HG02642 (cell line): Measurements from ENCODE around the gene GET3.

Source experiments
- ATAC-seq: cut with Tn5 transposase; IDR thresholded peaks from one replicate; pipeline ENCODE4 v1.9.1; 2021; ENCODE audit warnings: mild to moderate bottlenecking; ENCODE audit not compliant: unreplicated experiment, poor library complexity

GET3 gene

DNA sequence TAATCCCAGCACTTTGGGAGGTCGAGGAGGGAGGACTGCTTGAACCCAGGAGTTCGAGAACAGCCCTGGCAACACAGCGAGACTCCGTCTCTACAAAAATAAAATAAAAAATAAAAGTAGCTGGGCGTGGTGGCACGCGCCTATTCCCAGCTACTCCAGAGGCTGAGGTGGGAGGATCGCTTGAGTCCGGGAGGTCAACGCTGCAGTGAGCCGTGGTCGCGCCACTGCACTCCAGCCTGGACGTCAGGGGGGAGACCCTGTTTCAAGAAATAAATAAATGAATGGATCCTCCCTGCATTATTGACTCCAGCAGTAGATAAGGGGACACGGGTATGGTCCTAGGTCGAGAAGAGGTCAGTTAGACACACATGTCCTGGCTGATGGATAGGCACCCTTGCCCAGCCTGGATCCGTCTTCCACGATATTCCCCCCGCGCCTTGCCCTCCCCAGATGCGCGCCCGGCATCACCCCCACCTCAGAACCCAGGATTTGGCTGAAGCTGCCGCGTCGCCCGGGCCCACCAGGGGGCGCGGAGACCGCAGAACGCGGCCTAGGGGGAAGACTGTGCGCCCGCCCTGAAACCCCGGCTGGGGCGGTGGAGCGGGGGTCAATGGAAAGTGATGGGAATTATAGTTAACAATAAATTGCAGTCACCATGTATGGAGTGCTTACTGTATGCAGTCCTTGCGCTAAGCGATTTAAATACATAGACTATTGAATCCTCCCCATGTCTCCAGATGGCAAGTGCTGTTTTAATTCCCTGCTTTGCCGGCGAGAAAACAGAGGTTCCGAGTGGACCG is 40.1 kb downstream of the GET3 start:
- peak; percentile 34 for ATAC-seq

DNA sequence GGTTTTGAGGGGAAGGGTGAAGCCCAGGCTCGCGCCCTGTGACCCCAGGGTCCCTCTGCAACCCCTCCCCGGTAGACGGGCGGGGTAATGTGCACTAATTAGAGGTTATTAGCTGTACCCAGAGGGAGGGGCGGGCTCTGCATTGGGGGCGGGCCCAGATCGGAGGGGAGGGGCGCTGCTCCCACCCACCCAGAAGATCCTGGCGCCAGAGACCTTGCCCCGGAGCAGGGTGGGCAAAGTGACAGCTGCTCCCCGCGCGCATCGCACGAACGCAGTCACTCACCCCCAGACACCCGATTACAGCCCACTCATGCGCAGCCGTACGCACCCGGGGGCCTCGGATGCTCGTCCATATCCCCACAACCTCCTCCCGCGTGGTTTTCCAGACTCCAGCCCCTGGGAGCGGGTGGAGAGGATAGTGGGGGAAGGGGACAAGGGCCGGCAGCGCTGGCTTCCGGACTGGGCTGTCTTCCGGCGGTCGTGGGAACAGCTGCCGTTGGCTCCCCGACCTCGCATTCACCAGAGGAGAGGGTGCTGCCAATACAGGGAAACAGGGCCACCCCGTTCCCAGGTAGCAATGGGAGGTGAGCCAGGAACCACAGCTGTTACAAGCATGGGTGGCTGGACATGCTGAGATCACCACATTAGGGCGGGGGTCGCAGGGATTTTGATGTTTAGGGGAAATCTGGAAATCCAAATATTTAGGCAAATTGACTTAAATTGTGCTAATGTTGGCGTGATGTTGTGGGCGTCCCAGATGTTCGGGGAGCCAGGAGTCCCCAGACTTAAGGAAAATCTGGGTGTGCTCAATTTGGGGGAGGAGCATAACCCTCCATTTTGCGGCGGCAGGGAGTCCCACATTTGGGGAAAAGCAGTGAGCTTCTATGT is 41.0 kb downstream of the GET3 start:
- ATAC-seq = no peak

DNA sequence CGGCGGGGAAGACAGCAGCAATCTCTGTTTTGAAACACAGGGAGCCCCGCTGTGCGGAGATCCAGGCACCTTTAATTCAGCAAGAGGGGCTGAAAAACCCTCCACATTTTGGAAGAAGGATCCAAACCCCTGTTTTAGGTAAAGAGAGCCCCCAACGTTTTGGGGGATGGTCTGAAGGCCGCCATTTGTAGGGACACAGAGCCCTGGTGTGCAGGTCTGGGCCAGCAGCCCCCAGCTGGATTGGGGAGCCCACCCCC is 41.5 kb downstream of the GET3 start:
- ATAC-seq = no peak

DNA sequence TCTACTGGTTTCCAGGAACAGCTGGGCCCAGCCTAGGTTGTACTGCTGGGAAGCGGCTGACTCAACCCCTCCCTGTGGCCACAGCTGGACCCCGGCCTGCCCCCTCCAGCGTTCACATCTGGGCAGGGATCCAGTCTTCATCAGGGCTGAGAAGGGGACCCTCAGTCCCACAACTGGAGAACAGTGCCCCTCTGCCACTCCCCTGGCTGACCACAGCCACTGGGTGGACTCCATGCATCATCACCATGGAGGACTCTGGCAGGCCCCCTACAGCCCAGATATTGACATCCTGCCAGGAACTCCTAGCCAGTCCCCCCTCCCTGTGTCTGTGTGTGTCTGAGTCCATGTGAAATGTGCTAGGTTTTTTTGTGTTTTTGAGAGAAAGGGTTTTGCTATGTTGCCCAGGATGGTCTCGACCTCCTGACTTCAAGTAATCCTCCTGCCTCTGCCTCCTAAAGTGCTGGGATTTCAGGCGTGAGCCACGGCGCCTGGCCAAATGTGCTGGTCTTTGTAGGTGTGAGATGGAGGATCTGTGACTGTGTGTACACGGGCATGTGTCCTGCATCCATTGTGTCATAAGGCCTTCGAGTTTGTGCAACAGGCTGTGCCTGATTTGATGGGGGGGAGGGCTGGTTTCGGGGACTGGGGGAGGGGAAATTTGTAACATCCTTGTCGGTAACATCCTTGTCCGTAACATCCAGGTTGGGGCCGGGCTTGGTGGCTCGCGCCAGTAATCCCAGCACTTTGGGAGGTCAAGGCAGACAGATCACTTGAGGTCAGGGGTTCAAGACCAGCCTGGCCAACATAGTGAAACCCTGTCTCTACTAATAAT is 42.1 kb downstream of the GET3 start:
- no peak for ATAC-seq

DNA sequence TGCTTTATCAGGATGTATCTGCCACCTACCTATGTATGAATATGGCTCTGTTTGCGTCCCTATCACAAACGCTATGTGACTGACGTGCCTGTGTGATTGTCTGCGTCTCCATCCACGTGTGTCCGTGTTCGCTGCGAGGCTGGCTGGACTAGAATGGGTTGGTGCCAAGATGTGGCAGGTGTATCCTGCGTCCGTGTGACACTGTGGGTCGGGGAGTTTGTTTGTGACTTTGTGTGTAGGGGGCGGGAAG is 44.8 kb downstream of the GET3 start:
- no peak for ATAC-seq

DNA sequence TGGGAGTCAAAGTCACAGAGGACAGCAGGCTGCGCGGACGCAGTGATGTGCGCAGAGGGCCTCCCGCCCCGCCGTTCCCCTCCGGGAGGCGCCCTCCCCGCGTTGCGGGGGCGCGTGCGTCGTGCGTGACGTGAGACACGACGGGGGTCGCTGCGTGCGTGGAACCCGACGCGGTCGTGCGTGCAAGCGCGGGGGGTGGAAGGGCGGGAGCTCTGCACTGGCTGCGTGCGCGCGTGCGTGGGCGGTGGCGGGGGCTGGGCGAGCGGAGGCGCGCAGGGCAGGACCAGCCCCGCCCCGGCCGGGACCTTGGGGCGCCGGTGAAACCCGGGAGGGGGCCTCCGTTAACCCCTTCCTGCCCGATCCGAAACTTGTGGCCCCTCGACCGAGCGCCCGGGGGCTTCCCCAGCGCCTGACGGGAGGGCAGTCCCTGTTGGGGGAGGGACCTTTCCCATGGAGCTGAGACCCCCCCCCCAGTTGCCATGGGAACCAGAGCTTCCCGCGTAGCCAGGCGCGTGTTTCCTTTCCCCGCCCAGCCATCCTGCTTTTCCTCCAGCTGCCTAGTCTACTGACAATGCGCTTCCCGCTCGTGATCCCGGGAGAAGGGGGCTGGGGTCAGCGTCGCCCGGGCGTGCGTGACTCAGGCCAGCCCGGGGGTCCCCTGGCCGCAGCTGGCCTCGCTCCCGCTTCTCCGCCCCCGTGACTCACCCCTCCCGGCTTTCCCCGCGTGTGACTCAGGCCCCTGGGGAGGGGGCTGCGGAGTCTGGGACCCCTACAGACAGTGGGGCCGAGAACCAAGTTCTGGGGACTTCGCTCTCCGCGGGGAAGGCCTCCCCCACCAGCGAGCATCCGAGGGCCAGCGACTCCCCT is 45.4 kb downstream of the GET3 start:
- peak; percentile 52 for ATAC-seq

DNA sequence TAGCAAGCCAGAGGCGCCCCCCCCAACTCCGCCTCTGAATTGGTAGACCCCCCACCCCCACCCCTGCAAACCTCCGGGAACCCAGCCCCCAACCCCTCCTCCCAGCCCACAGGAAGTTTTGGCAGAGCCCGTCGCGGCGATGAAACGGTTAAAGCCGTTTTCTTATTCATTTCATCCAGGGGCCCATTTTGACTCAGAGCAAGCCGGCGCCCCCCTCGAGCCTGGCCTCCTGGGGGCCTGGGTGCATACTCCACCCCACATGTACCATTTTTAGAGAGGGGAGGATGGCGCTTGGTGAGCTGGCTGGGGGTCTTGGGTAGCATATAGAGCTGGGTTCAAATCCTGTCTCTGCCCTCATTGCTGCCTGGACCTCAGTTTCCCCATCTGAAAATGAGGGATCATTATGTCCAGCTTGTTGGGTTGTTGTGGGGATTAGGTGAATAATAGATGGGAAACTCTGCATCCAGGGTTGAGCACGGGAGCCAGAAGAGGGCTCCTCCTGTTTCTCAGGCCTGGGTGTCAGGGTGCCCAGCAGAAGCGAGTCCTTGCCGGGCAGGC is 46.1 kb downstream of the GET3 start:
- ATAC-seq = no peak

DNA sequence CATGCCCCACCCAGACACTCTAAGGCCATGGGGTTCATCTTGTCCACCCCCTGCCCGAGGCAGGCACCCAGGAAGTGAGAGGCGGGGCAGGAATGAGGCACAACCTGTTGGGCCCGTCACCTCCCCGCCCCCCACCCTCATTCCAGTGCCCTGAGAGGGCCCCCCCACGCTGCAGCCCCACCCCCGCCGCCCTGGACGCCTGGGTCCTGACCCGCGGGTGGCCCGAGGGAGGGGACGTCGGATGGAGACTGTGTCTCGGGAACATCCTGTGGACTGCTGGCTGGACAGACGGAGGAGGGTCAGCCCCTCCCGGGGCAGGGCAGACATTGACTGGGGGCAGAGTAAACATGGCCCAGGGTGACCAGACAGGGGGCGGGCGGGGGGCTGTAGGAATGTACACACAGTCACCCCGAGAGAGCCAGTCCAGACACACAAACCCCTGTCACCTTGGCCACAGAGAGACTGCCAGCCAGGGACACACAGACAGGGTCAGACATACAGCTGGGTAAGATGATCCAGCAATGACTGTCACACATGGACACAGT is 46.6 kb downstream of the GET3 start:
- ATAC-seq = no peak

DNA sequence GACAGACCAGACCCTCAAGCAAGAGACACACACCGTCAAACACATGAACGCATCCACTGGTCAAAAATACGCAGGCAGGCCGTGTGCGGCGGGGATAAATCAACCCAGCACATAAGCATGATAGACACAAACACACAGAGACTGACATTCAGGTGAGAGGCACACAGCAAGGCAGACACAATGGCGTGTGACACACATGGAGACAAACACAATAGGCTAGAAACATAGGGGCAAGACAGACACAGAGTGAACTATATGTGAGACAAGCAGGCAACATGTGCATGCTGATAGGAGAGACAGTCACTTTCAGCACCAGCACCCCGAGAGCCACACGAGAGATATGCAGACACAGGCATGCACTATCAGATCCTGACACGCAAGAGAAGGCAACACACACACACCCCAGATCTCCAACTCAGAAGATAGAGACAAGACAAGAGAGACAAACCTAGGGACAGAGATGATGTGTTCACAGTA is 47.1 kb downstream of the GET3 start:
- no peak for ATAC-seq

DNA sequence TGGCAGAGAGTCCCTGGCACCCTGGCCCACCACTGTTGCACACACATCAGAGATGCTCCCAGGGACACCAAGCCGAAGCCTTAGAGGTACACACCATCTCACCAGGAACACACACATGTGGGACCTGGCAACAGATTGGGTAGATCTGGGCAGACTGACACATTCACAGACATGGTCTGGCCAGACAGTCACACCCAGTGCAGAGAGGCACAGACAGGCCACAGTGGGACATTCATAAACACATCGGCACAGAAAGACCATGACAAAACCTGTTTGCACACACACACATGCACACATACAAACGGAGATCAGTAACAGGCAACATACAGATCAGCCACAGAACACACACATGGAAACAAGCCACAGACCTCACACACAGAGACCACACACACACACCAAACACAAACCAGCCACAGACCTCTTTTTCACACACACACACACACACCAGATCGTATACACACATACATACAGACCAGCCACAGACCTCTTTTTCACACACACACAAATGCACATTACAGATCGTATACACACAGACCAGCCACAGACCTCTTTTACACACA is 47.7 kb downstream of the GET3 start:
- no peak for ATAC-seq

DNA sequence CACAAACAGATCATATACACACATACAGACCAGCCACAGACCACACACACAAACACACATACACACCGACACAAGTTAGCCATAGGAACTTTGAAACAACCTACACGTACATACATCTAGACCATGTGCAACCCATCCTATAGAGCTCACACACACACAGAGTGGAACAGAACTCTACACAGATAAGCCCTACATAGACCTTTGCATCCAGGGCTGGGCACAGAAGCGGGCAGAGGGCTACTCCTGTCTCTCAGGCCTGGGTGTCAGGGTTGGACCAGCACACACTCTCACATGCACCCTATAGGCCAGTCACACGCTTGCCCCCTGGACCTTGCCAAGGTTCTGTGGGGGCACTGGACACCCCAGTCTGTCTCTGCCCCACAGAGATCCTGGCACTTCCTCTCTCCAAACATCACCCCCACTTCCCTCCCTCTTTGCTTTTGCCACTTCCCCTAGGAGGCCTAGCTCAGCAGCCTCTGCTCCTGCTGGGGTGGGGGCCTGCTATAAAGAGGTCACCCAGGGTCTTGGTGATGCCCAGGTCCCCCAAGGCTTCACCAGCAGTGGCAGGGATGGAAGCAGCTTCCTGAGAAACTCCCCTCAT is 48.2 kb downstream of the GET3 start:
- ATAC-seq = no peak

DNA sequence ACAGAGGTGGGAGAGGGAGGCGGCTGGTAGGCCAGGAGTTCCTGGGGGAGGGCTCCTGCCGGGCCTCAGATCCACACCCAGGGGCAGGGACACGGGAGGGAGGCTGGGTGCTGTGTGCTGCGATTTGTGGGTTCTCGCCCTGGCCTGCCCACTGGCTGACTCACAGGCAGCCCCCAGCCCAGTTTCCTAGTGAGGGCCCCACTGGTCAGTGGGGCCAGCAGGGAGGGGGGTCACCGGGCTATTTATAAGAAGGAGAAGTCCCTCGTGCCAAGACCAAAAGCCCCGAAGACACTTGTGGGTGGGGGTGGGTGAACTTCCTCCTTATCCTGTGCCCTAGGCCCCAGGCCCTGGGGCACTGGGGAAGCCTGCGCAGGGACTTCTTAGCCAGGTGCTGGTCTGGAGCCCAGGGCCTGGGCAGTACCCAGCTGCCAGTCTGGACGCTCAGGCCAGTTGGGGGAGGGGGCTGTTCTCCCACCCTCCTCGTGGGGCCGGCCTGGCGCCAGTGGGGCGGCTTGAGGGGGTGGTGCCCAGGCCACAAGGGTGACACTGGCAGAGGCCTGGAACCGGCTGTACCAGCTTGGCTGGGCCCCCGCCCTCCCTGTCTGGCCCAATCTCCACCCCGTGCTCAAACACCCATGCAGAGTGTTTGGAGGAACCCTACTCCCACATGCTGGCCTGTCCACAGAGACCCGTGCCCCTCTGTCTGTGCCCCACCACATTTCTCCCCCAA is 49.0 kb downstream of the GET3 start:
- ATAC-seq = no peak

DNA sequence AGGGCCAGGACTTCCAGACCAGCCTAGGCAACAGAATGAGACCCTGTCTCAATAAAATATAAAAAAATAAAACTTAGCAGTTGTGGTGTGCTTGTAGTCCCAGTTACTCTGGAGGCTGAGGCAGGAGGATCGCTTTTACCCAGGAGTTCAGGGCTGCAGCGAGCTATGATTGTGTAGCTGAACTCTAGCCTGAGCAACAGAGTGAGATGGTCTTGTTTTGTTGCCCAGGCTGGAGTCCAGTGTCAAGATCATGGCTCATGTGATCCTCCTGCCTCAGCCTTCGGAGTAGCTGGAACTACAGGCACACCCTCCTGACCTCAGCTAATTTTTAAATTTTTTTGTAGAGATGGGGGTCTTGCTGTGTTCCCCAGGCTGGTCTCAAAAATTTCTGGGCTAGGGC is 49.7 kb downstream of the GET3 start:
- no peak for ATAC-seq

DNA sequence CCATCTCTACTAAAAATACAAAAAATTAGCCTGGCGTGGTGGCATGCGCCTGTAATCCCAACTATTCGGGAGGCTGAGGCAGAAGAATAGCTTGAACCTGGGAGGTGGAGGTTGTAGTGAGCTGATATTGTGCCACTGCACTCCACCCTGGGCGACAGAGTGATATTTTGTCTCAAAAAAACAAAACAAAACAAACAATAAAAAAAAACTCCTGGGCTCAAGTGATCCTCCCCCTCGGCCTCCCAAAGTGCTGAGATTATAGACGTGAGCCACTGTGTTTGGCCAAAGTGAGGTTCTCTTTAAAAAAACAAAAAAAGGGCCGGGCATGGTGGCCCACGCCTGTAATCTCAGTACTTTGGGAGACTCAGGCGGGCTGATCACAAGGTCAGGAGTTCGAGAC is 50.2 kb downstream of the GET3 start:
- ATAC-seq = no peak

DNA sequence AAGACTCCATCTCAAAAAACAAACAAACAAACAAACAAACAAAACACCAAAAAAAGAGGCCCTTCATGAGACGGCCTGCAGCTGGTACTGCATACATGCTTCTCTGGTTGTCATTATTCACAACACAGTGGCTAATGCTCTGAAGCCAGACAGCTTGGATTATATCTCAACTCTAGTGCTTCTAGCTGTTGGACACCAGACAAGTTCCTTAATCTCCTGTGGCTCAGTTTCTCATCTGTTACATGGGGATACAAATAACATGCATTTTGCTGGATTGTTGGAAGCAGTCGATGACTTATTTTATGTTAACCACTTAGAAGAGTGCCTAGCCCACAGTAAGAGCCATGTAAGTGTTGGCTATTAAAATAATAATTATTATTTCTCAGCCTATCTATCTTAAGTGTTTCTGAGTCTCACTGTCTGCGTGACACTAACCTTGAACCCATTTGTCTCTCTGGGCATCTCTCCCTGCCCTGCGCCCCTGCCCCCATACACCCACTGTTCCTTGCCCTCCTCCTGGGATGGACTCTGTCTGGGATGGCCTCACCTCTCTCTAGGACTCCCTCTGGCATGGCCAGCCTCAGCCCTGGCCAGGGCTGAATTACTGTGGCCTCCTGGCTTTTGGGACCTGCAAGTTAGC is 50.9 kb downstream of the GET3 start:
- no peak for ATAC-seq

DNA sequence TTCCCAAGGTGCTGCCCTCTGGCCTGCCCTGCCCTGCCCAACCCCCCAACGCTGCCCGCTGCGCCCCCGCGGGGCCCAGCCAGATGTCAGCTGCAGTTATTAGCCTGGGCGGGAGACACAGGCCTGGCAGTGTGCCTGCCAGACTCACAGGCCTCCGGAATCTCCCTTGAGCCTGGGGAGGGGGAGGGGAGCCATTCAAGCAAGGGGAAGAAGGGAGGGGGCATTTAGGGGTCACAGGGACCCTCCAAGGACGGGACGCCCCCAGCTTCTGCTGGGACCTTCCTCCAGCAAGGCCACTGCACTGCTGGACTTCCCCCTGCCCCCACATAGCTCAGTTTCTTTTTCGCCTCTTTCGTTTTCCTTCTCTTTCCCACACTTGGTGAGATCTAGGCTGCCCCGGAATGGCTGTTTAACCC is 51.4 kb downstream of the GET3 start:
- no peak for ATAC-seq

DNA sequence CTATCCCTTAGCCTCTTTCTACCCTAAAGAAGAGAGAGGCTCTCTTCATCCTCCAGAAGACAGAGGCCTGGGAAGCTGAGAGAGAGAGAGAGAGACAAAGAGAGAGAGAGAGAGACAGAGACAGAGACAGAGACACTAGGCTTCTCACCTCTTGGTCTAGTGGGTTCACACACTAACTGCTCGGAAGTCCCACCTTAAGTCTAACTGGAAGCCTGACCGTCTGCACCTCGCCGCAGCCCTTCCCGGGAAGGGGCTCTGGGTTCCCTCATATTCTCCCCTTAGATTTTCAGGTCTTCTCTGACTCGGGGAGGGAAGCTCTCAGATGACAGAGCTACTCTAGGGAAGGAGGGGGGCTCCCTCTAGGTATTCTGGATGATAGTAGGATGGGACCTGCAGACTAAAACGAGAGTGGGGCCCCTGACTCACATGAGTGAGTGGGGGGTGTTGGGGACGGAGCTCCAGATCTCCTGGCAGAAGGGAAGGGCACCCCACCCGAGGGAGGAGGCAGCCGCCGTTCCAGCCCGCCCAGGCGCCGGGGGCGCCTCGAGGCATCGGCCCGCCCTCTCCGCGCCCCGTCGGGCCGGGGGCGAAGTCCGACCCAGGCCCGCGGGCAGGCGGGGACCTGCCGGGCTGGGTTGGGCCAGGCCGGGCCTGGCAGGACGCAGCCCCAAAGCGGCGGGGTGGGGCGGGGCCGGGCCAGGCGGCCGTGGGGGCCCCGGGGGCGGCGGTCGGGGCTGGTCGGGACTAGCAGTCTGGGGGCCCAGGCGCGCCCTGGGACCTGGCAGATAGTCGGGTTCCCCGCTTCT is 52.0 kb downstream of the GET3 start:
- no peak for ATAC-seq
